Chondrocyte (in vitro differentiated cells): ENCODE measurements around the gene PIK3R6. TPM values are rescaled to one million over a fixed set of nuclear protein-coding genes. Genes with fewer than 3 reads are reported as not detected.

Experiments used
- DNase-seq: peaks from one replicate; pipeline ENCODE4 v3.0.0; 2021; ENCODE audit warnings: mixed read lengths, low spot score
- H3K27ac Mint-ChIP-seq: one replicate; pipeline ENCODE4 v1.8.0; 2021; ENCODE audit warnings: mild to moderate bottlenecking, moderate library complexity, mixed read lengths; ENCODE audit not compliant: unreplicated experiment
- H3K27me3 Mint-ChIP-seq: 2 replicates; pipeline ENCODE4 v1.8.0; 2021; ENCODE audit warnings: low read depth, mixed read lengths
- H3K36me3 Mint-ChIP-seq: 2 replicates; pipeline ENCODE4 v1.8.0; 2021; ENCODE audit warnings: low read depth, mixed read lengths
- H3K4me1 Mint-ChIP-seq: 2 replicates; pipeline ENCODE4 v1.8.0; 2021; ENCODE audit warnings: low read depth, mild to moderate bottlenecking, mixed read lengths
- H3K4me3 Mint-ChIP-seq: one replicate; pipeline ENCODE4 v1.8.0; 2021; ENCODE audit warnings: mild to moderate bottlenecking, moderate library complexity, mixed read lengths; ENCODE audit not compliant: unreplicated experiment
- H3K9me3 Mint-ChIP-seq: 2 replicates; pipeline ENCODE4 v1.8.0; 2021; ENCODE audit warnings: low read depth, mixed read lengths
- total RNA-seq: library from RNA; stranded (reverse); gene quantifications from 3 replicates; pipeline ENCODE4 v1.2.1, GENCODE V29; 2021
- TF ChIP-seq, protein P1 (sequence below): fragments of 200-600 bp; sonication (generic); IDR thresholded peaks from 2 replicates; pipeline ENCODE4 v1.5.0; 2021; ENCODE audit warnings: antibody characterized with exemption, mild to moderate bottlenecking, moderate library complexity

PIK3R6 gene
- total RNA-seq, 1 donor from 2014 or later: not detected

DNA sequence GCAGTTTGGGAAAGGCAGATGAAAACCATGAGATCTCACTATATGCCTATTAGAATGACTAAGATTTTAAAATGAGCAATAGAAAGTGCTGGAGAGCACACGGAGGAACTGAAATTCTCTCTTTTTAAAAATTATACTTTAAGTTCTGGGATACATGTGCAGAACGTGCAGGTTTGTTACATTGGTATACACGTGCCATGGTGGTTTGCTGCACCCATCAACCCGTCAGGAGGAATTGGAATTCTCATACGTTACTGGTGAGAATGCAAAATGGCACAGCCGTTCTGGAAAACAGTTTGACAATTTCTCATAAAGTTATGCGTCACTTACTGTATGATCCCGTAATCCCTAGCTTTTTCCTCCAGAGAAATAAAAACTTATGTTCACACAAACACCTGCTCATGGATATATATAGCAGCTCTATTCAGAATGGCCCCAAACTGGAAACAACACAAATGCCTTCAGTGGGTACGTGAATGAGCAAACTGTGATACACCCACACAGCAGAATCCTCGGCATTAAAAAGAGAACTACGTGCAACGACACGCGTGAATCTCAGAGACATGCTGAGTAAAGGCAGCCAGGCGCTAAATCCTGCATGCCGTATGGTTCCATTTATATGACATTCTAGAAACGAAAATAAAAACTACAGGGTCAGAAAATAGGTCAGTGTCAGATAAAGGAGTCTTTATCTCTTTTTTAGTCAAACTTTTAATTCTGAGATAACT, 11.8 kb downstream of the PIK3R6 start:
- no peak for DNase-seq
- Mint-ChIP-seq H3K27ac (no peak overlapping the region), H3K36me3 (no peaks in the 10 kb centered on the region), H3K9me3 (no peaks in the 10 kb centered on the region), H3K27me3 (no peaks in the 10 kb centered on the region), H3K4me3 (no peak overlapping the region), H3K4me1 (peaks cover 33% of the 10 kb centered on the region)
- TF ChIP-seq, protein P1, sequence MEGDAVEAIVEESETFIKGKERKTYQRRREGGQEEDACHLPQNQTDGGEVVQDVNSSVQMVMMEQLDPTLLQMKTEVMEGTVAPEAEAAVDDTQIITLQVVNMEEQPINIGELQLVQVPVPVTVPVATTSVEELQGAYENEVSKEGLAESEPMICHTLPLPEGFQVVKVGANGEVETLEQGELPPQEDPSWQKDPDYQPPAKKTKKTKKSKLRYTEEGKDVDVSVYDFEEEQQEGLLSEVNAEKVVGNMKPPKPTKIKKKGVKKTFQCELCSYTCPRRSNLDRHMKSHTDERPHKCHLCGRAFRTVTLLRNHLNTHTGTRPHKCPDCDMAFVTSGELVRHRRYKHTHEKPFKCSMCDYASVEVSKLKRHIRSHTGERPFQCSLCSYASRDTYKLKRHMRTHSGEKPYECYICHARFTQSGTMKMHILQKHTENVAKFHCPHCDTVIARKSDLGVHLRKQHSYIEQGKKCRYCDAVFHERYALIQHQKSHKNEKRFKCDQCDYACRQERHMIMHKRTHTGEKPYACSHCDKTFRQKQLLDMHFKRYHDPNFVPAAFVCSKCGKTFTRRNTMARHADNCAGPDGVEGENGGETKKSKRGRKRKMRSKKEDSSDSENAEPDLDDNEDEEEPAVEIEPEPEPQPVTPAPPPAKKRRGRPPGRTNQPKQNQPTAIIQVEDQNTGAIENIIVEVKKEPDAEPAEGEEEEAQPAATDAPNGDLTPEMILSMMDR: no peak

DNA sequence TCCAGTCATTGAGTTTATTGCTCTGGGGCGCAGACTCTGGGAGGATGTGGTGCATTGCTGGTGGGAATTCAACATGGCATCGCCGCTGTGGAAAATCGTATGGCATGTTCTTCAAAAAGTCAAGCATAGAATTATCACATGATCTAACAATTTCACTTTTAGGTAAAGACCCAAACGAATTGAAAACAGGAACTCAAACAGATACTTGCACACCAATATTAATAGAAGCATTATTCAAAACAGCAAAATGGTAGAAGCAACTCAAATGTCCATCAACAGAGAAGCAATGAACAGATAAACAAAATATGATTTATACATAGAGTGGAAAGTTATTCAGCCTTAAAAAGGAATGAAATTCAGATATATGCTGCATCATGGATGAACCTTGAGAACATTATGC, 15.9 kb downstream of the PIK3R6 start:
- Mint-ChIP-seq H3K27me3 (no peaks in the 10 kb centered on the region), H3K4me1 (peaks cover 3% of the 10 kb centered on the region)
- TF ChIP-seq, protein P1: no peak

DNA sequence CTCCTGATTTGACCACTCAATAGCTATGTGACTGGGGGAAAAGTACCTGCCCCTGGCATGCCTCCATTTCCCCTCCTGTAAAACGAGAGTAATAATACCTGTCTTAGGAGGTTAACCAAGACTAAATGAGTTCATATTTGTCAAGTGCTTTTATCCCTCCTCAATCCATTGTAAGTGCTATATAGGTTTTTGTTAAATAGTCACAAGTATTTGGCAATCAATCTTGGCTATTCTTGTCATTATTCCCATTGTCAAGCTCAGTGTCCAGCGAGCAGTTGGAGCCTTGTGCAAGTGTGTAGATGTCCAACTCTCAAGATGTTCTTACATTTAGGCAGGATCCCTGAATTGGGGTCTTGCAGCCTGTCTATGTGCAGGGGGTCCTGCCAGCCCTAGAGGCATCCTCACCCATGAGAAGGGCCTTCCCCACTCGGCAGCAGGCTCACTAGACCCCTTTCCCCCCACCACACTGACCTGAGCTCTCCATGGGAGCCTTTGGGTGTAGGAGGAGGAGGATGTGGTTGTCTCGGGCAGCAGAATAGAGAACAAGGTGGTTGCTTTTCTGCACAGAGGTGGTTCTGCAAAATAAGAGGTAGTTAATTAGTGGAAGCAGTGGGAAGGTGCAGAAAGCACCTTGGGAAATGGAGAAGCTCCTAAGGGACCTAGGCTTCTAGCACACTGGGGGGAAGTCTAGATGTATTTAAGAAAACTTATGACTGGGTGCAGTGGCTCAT, 18.0 kb downstream of the PIK3R6 start:
- H3K27me3 Mint-ChIP-seq: no peaks in the 10 kb centered on the region
- H3K36me3 Mint-ChIP-seq: no peaks in the 10 kb centered on the region
- no peak for DNase-seq
- TF ChIP-seq, protein P1: no peak
- no peak overlapping the region for H3K4me3 Mint-ChIP-seq
- H3K27ac Mint-ChIP-seq: no peak overlapping the region
- no peaks in the 10 kb centered on the region for H3K4me1 Mint-ChIP-seq
- H3K9me3 Mint-ChIP-seq: peaks cover 5% of the 10 kb centered on the region

More for the DNA sequence above, 15.9 kb downstream of the PIK3R6 start:
- no peak overlapping the region for H3K27ac Mint-ChIP-seq
- H3K36me3 Mint-ChIP-seq: no peaks in the 10 kb centered on the region
- H3K9me3 Mint-ChIP-seq: no peaks in the 10 kb centered on the region
- DNase-seq: no peak
- H3K4me3 Mint-ChIP-seq: no peak overlapping the region

DNA sequence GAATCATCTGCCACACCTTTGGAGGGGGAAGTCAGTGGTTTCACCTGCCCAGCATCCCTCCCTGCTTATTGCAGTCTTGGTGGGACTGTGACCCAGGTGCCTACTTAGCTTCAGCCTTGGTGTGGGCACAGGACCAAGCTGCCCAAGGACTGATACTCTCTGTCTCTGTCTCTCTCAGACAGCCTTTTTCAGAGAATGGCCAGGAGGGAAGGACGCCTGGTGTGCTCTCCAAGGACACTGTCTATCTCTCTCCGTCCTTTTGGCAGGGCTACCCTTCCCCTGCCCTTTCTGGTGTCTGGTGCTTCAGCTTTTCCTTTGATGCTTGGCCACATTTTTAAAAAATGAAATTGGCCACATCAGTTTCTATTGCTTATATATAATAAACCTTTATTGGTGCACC, 19.6 kb downstream of the PIK3R6 start:
- Mint-ChIP-seq H3K9me3 (peaks cover 5% of the 10 kb centered on the region), H3K36me3 (no peaks in the 10 kb centered on the region), H3K27ac (no peak overlapping the region), H3K4me3 (no peak overlapping the region), H3K27me3 (no peaks in the 10 kb centered on the region), H3K4me1 (no peaks in the 10 kb centered on the region)
- DNase-seq: no peak
- TF ChIP-seq, protein P1: no peak

DNA sequence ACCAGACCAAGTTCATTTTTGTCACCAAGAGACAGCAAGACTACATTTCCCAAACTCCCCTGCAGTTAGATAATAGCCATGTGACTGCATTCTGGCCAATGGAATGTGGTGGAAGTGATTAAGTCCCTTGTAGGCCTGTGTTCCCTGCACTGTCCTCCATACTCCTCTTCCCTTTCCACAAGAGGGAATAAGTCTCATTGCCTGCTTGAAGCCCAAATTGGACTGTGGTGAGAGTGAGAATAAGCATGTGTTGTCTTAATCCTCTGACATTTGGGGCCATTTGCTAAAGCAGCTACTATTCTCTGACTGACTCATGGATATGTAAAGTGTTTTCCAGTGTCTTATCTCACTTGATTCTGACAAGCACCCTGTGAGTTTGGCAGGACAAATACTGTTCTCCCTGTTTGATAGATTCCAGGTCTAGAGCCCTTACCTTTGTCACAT, 20.7 kb downstream of the PIK3R6 start:
- DNase-seq: no peak
- no peaks in the 10 kb centered on the region for H3K36me3 Mint-ChIP-seq

More for the DNA sequence above, 20.7 kb downstream of the PIK3R6 start:
- no peaks in the 10 kb centered on the region for H3K27me3 Mint-ChIP-seq
- peaks cover 9% of the 10 kb centered on the region for H3K9me3 Mint-ChIP-seq
- no peak overlapping the region for H3K4me3 Mint-ChIP-seq
- no peak overlapping the region for H3K27ac Mint-ChIP-seq
- no peaks in the 10 kb centered on the region for H3K4me1 Mint-ChIP-seq
- TF ChIP-seq, protein P1: no peak
